Activated CD4-positive, alpha-beta T cell treated with anti-CD3 and anti-CD28 coated beads, Interleukin-2, Interleukin-6, amounts not matched to agents 100 ng/mL and 50 ng/mL, durations not matched to agents 16 hours and 8 hours (primary cell): ENCODE data around the gene POP7.

Source experiments
- DNase-seq: peaks from one replicate; pipeline ENCODE4 v3.0.0-alpha.2; 2020

The POP7 gene

GRCh38 chr7:100679129-100679926 lies 26.6 kb upstream of the POP7 start:
- no peak for DNase-seq

GRCh38 chr7:100679927-100680575 lies 25.9 kb upstream of the POP7 start:
- DNase-seq, result no peak

GRCh38 chr7:100680576-100681271 lies 25.2 kb upstream of the POP7 start:
- DNase-seq, result no peak

- no peak for DNase-seq
These were observed 24.3 kb upstream of the POP7 start for GRCh38 chr7:100681491-100682227.

- no peak for DNase-seq
These were observed 23.6 kb upstream of the POP7 start for GRCh38 chr7:100682228-100682741.

- no peak for DNase-seq
These were observed 22.8 kb upstream of the POP7 start for GRCh38 chr7:100682991-100683658.

GRCh38 chr7:100683659-100684533 lies 22.0 kb upstream of the POP7 start:
- DNase-seq, result no peak

GRCh38 chr7:100684534-100685042 lies 21.3 kb upstream of the POP7 start:
- DNase-seq, result no peak

GRCh38 chr7:100685049-100685605 lies 20.8 kb upstream of the POP7 start:
- DNase-seq, result no peak

- no peak for DNase-seq
These were observed 20.2 kb upstream of the POP7 start for GRCh38 chr7:100685631-100686145.

- DNase-seq, result no peak
These were observed 19.6 kb upstream of the POP7 start for GRCh38 chr7:100686201-100686821.

GRCh38 chr7:100686822-100687211 lies 19.1 kb upstream of the POP7 start:
- DNase-seq, result no peak

- no peak for DNase-seq
These were observed 18.7 kb upstream of the POP7 start for GRCh38 chr7:100687261-100687660.

GRCh38 chr7:100687751-100688300 lies 18.1 kb upstream of the POP7 start:
- DNase-seq, result no peak

GRCh38 chr7:100688326-100688860 lies 17.5 kb upstream of the POP7 start:
- DNase-seq, result no peak

- DNase-seq, result no peak
These were observed 16.4 kb upstream of the POP7 start for GRCh38 chr7:100689230-100690135.

GRCh38 chr7:100691676-100692577 lies 14.0 kb upstream of the POP7 start:
- DNase-seq, result peak; percentile 92
